ENCODE results near the gene PITRM1.

GRCh38 chr10:3196958-3197347 lies 24.4 kb upstream of the PITRM1 start:
- TF ChIP-seq GABPA (IDR thresholded peaks at IDR 0.05; ENCODE audit: low read depth) = no peak
- no peak for TF ChIP-seq CTCF (IDR thresholded peaks at IDR 0.05; ENCODE audit: insufficient read depth, low read length)
- TF ChIP-seq POLR2AphosphoS5 (IDR thresholded peaks at IDR 0.05; ENCODE audit: low read depth) = no peak
- TF ChIP-seq REST (IDR thresholded peaks at IDR 0.05; ENCODE audit: insufficient replicate concordance, low read depth) = no peak
- TF ChIP-seq SPI1 (IDR thresholded peaks at IDR 0.05; ENCODE audit: borderline replicate concordance, low read depth) = no peak
